HCT116 (cell line): ENCODE measurements around the gene BTF3. TPM values are rescaled to one million over a fixed set of nuclear protein-coding genes. Genes with fewer than 3 reads are reported as not detected.

Source experiments
- ATAC-seq: fragments of 200-7000 bp; cut with Tn5 transposase; 2 replicates; pipeline ENCODE4 v1.9.1; 2020; ENCODE audit warnings: mild to moderate bottlenecking, moderate library complexity
- BruUV-seq: library from RNA; stranded (reverse); fragments of 400-500 nt; replicated peaks from 2 replicates; lab custom pipeline; 2021; lab: Mats Ljungman, UMichigan
- CTCF ChIA-PET: fragments of 300-600 bp; sonication (Branson Sonifier 250); formaldehyde crosslinking; loops from one replicate; lab custom pipeline; 2021; ENCODE audit warnings: antibody characterized with exemption; lab: Charles Lee
- POLR2A ChIA-PET: fragments of 300-600, 350-600 bp; sonication (Branson Sonifier 250); formaldehyde crosslinking; loops from one replicate; lab custom pipeline; 2021; ENCODE audit warnings: antibody characterized with exemption; lab: Charles Lee
- RAD21 ChIA-PET, 2 experiments: fragments of 300-600 bp; sonication (Branson Sonifier 250); formaldehyde crosslinking; loops; one replicate each; lab custom pipeline; 2023; ENCODE audit warnings: low total read pairs in 2 of 2; ENCODE audit not compliant: uncharacterized antibody in 2 of 2, unreplicated experiment in 2 of 2, low non-redundant PET in 1 of 2; lab: Charles Lee
- DNase-seq: peaks from one replicate; pipeline ENCODE4 v3.0.0-alpha.2; 2010; ENCODE audit warnings: low read depth, low spot score
- H2AFZ ChIP-seq: fragments of 200-600 bp; shearing (Covaris generic), sonication (generic); 2 replicates; pipeline ENCODE4 v1.6.1; 2017; ENCODE audit warnings: low read depth, mixed run types, mixed read lengths, antibody characterized with exemption, low read length; ENCODE audit not compliant: poor library complexity, severe bottlenecking
- H3K27ac ChIP-seq: 2 replicates; pipeline ENCODE4 v1.5.1; 2012; ENCODE audit warnings: low read depth, low read length
- H3K27me3 ChIP-seq: fragments of 200-600 bp; sonication (generic); 2 replicates; pipeline ENCODE4 v1.6.1; 2016; ENCODE audit warnings: mixed run types, low read length, mixed read lengths; ENCODE audit not compliant: insufficient read depth
- H3K36me3 ChIP-seq, 2 experiments: fragments of 200-500 bp in 1 of 2; fragments of 200-600 bp in 1 of 2; sonication (Bioruptor generic) in 1 of 2; sonication (generic) in 1 of 2; 2 replicates each; pipeline versions ENCODE4 v1.5.1 to v1.6.1; 2014 to 2016; ENCODE audit warnings: low read length in 2 of 2, inconsistent platforms in 1 of 2, mixed read lengths in 1 of 2, mixed run types in 1 of 2; ENCODE audit not compliant: insufficient read depth in 2 of 2, control insufficient read depth in 1 of 2
- H3K4me1 ChIP-seq, 2 experiments: fragments of 200-600 bp in 1 of 2; sonication (generic) in 1 of 2; 2 replicates each; pipeline versions ENCODE4 v1.5.1 to v1.6.1; 2012 to 2017; ENCODE audit warnings: low read length in 2 of 2, inconsistent platforms in 1 of 2, mild to moderate bottlenecking in 1 of 2, mixed read lengths in 1 of 2, mixed run types in 1 of 2, moderate library complexity in 1 of 2; ENCODE audit not compliant: insufficient read depth in 2 of 2, control insufficient read depth in 1 of 2
- H3K4me2 ChIP-seq: fragments of 200-600 bp; sonication (generic); 2 replicates; pipeline ENCODE4 v1.6.1; 2017; ENCODE audit warnings: mixed run types, low read length, mixed read lengths
- H3K4me3 ChIP-seq, 2 experiments: fragments of 200-600 bp in 1 of 2; sonication (generic) in 1 of 2; replicated peaks in 1 of 2; 2 replicates each; pipeline ENCODE4 v1.5.1; 2011 to 2016; ENCODE audit warnings: low read length in 2 of 2, control low read depth in 1 of 2, low read depth in 1 of 2, mild to moderate bottlenecking in 1 of 2, mixed read lengths in 1 of 2, mixed run types in 1 of 2
- H3K79me2 ChIP-seq: fragments of 200-600 bp; sonication (generic); 2 replicates; pipeline ENCODE4 v1.6.1; 2017; ENCODE audit warnings: mild to moderate bottlenecking, mixed run types, low read length, moderate library complexity, mixed read lengths; ENCODE audit not compliant: insufficient read depth
- H3K9ac ChIP-seq: fragments of 200-600 bp; sonication (generic); 2 replicates; pipeline ENCODE4 v1.6.1; 2016; ENCODE audit warnings: low read length, mixed read lengths
- H3K9me2 ChIP-seq: fragments of 200-600 bp; sonication (generic), shearing (Covaris generic); 2 replicates; pipeline ENCODE4 v1.6.1; 2017; ENCODE audit warnings: mixed run types, mild to moderate bottlenecking, moderate library complexity; ENCODE audit not compliant: insufficient read depth
- H3K9me3 ChIP-seq, 2 experiments: fragments of 200-500 bp in 1 of 2; fragments of 200-600 bp in 1 of 2; sonication (Bioruptor generic) in 1 of 2; sonication (generic) in 1 of 2; 2 replicates each; pipeline ENCODE4 v1.6.1; 2014 to 2017; ENCODE audit warnings: low read length in 2 of 2, mixed read lengths in 2 of 2, inconsistent platforms in 1 of 2, low read depth in 1 of 2, mild to moderate bottlenecking in 1 of 2, mixed run types in 1 of 2, moderate library complexity in 1 of 2; ENCODE audit not compliant: control insufficient read depth in 1 of 2, insufficient read depth in 1 of 2
- H4K20me1 ChIP-seq: fragments of 200-600 bp; sonication (generic), shearing (Covaris generic); 2 replicates; pipeline ENCODE4 v1.6.1; 2017; ENCODE audit warnings: mixed run types, mild to moderate bottlenecking, moderate library complexity; ENCODE audit not compliant: insufficient read depth
- CTCF ChIP-seq, 3 experiments: fragments of 200-600 bp in 1 of 3; sonication (generic) in 1 of 3; IDR thresholded peaks in 2 of 3; conservative IDR thresholded peaks in 1 of 3; 2 replicates each; pipeline ENCODE4 v1.5.1; 2012 to 2017; ENCODE audit warnings: low read depth in 2 of 3, low read length in 2 of 3, antibody characterized with exemption in 1 of 3, borderline replicate concordance in 1 of 3, control low read depth in 1 of 3, mild to moderate bottlenecking in 1 of 3, mixed read lengths in 1 of 3, mixed run types in 1 of 3, moderate library complexity in 1 of 3; ENCODE audit not compliant: insufficient read depth in 1 of 3
- EZH2phosphoT487 ChIP-seq: fragments of 200-600 bp; IDR thresholded peaks from 2 replicates; pipeline ENCODE4 v1.6.1; 2018; ENCODE audit warnings: antibody characterized with exemption, borderline replicate concordance
- POLR2AphosphoS5 ChIP-seq: IDR thresholded peaks from 2 replicates; pipeline ENCODE4 v1.6.1; 2011; ENCODE audit warnings: mild to moderate bottlenecking, low read depth, low read length, moderate library complexity
- REST ChIP-seq: IDR thresholded peaks from 2 replicates; pipeline ENCODE4 v1.6.1; 2012; ENCODE audit warnings: low read depth
- intact Hi-C: fragments of 100-400 bp; cut with micrococcal nuclease; formaldehyde crosslinking; loops from 2 replicates; pipeline ENCODE4 v1.10.0; 2022
- total RNA-seq: library from RNA; stranded (reverse); gene quantifications from one replicate; pipeline ENCODE4 v1.2.1, GENCODE V29; 2021; ENCODE audit not compliant: unreplicated experiment

The BTF3 gene
- total RNA-seq, 1 experiment from 2014 or later = 868 TPM

- CTCF ChIA-PET = no interaction called here
These were observed 42.0 kb downstream of the BTF3 start for GRCh38 chr5:73540192-73540591.

More at GRCh38 chr5:73540192-73540591, 42.0 kb downstream of the BTF3 start:
- intact Hi-C loops = no loop called here
- Histone ChIP-seq H3K27ac (no peak overlapping the region), H3K4me2 (no peak overlapping the region), H3K79me2 (no peaks in the 10 kb centered on the region), H3K9me2 (no peaks in the 10 kb centered on the region), H3K27me3 (no peaks in the 10 kb centered on the region), H2AFZ (no peak overlapping the region), H3K9ac (no peak overlapping the region), H3K36me3 (no peaks in the 10 kb centered on the region), H3K9me3 (no peaks in the 10 kb centered on the region; a peak in 1 of 4 replicates), H3K4me1 (peaks cover 0 to 4% of the 10 kb centered on the region in 2 experiments; a peak in 1 of 4 replicates), H3K4me3 (no peak overlapping the region), H4K20me1 (no peaks in the 10 kb centered on the region)
- BruUV-seq = no TSS peak
- ATAC-seq (no peak), DNase-seq (no peak)
- TF ChIP-seq EZH2phosphoT487 (no peak), POLR2AphosphoS5 (no peak), REST (no peak), CTCF (IDR thresholded peaks at IDR 0.05 in 2 of 3, conservative IDR thresholded peaks at IDR 0.05 in 1 of 3; ENCODE audit: borderline replicate concordance in 1 of 3, insufficient read depth in 1 of 3, low read depth in 2 of 3, low read length in 2 of 3) (no peak)
- POLR2A ChIA-PET = no interaction called here
- RAD21 ChIA-PET = no interaction called here
